ENCODE measurements around the gene STK11IP. TPM values are rescaled to one million over a fixed set of nuclear protein-coding genes. Genes with fewer than 3 reads are reported as not detected.

STK11IP gene
- total RNA-seq, 4 donors from 2014 or later: 33.9 to 77.0 (median 72.3) TPM

DNA sequence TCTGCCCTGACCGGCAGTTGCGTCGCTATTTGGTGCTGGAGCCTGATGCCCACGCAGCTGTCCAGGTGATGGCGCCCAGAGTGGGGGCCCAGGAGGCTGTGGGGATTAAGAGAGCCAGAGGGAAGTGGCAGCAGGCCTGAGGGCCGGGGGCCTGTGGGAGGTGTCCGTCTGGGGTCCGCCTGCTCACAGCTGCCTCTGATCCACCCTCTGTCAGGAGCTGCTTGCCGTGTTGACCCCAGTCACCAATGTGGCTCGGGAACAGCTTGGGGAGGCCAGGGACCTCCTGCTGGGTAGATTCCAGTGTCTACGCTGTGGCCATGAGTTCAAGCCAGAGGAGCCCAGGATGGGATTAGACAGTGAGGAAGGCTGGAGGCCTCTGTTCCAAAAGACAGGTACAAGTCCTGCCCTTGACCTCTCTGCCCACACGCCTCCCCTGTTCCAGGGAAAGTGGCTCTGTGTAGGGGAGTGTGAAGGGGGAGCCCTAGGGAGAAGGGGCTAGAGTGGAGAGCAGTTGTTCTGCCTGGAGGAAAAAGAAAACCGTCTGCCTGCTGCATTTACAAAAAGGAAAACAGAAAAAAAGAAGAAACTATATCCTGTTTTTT, 11.6 kb downstream of the STK11IP start:
- TF ChIP-seq, protein P1, sequence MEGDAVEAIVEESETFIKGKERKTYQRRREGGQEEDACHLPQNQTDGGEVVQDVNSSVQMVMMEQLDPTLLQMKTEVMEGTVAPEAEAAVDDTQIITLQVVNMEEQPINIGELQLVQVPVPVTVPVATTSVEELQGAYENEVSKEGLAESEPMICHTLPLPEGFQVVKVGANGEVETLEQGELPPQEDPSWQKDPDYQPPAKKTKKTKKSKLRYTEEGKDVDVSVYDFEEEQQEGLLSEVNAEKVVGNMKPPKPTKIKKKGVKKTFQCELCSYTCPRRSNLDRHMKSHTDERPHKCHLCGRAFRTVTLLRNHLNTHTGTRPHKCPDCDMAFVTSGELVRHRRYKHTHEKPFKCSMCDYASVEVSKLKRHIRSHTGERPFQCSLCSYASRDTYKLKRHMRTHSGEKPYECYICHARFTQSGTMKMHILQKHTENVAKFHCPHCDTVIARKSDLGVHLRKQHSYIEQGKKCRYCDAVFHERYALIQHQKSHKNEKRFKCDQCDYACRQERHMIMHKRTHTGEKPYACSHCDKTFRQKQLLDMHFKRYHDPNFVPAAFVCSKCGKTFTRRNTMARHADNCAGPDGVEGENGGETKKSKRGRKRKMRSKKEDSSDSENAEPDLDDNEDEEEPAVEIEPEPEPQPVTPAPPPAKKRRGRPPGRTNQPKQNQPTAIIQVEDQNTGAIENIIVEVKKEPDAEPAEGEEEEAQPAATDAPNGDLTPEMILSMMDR (IDR thresholded peaks at IDR 0.05): no peak
- Histone ChIP-seq H3K4me1 (peaks cover 0 to 44% (median under 1%) of the 10 kb centered on the region in 4 donors), H3K9me3 (no peaks in the 10 kb centered on the region), H3K36me3 (peaks cover 0 to 87% (median 8%) of the 10 kb centered on the region in 3 donors), H3K27me3 (no peaks in the 10 kb centered on the region), H3K27ac (peak overlapping the region in 3 of 4 donors; percentile 19 to 80 (median 67)), H3K4me3 (no peak overlapping the region)
- 71 to 74% methylated on average over 11 of the region's 13 CpGs for WGBS, 2 donors
- DNase-seq (ENCODE audit: low spot score in 2 of 2): no peak

DNA sequence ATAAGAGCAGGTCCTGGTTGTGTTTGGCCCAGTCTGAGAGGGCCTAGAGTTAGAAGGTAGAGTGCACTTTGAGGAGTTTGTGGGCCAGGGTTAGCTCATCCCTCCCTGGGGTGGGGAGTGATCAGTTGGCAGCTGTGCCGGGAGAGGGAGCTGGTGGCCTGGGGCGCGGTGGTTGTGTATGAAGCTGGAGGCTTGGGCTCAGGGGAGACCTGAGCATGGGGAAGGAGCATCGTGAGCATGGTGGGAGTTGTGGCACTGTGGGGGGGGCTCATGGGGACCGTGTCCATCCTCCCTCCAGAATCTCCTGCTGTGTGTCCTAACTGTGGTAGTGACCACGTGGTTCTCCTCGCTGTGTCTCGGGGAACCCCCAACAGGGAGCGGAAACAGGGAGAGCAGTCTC, 13.6 kb downstream of the STK11IP start:
- H3K27me3 ChIP-seq: no peaks in the 10 kb centered on the region
- TF ChIP-seq EP300 (IDR thresholded peaks at IDR 0.05): no peak
- TF ChIP-seq, protein P1 (IDR thresholded peaks at IDR 0.05): no peak
- TF ChIP-seq POLR2A (IDR thresholded peaks at IDR 0.05): no peak
- WGBS, 2 donors: 86 to 90% methylated on average over 9 of the region's 9 CpGs
- H3K27ac ChIP-seq: peak overlapping the region in 1 of 4 donors; percentile 47
- H3K4me3 ChIP-seq: no peak overlapping the region
- DNase-seq (ENCODE audit: low spot score in 2 of 2): no peak
- H3K4me1 ChIP-seq: peaks cover 0 to 27% (median 0%) of the 10 kb centered on the region in 4 donors
- H3K9me3 ChIP-seq: no peaks in the 10 kb centered on the region
- H3K36me3 ChIP-seq: peaks cover 0 to 97% (median 5%) of the 10 kb centered on the region in 3 donors

DNA sequence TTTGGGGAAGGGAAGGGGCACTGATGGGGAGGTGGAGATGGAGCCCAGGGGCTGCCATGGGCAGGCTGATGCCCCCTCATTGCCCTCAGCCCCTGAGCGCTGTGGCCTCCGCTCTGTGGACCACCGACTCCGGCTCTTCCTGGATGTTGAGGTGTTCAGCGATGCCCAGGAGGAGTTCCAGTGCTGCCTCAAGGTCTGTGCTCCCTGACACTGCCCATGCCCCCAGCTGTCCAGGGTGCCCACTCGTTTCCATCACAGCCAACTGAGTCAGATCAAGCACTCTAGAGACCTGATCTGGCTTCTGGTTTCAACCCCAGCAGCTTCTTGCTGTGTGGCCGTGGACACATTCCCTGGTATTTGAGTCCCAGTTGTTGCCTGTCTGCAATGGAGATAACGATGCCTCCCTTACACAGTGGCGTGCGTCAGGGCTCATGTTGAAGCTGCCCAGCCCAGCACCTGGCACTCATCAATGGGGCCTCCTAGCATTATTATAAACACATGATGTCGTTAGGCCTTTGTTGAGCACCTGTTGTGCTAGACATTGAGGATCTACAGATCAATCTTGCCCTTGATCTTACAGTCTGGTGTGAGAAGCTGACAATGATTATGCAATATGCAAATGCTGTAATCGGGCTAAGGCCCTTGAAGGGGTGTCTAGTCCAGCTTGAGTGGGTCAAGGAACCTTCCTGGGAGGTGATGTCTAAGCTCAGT, 14.4 kb downstream of the STK11IP start:
- Histone ChIP-seq H3K27ac (no peak overlapping the region), H3K4me3 (no peak overlapping the region), H3K27me3 (no peaks in the 10 kb centered on the region), H3K36me3 (peaks cover 0 to 95% (median 4%) of the 10 kb centered on the region in 3 donors), H3K4me1 (peaks cover 0 to 20% (median 0%) of the 10 kb centered on the region in 4 donors), H3K9me3 (no peaks in the 10 kb centered on the region)
- TF ChIP-seq, protein P1 (IDR thresholded peaks at IDR 0.05): no peak
- TF ChIP-seq POLR2A (IDR thresholded peaks at IDR 0.05) (no peak), EP300 (IDR thresholded peaks at IDR 0.05) (no peak)
- DNase-seq (ENCODE audit: low spot score in 2 of 2): no peak
- 67 to 78% methylated on average over 11 to 12 of the region's 12 CpGs for WGBS, 2 donors

DNA sequence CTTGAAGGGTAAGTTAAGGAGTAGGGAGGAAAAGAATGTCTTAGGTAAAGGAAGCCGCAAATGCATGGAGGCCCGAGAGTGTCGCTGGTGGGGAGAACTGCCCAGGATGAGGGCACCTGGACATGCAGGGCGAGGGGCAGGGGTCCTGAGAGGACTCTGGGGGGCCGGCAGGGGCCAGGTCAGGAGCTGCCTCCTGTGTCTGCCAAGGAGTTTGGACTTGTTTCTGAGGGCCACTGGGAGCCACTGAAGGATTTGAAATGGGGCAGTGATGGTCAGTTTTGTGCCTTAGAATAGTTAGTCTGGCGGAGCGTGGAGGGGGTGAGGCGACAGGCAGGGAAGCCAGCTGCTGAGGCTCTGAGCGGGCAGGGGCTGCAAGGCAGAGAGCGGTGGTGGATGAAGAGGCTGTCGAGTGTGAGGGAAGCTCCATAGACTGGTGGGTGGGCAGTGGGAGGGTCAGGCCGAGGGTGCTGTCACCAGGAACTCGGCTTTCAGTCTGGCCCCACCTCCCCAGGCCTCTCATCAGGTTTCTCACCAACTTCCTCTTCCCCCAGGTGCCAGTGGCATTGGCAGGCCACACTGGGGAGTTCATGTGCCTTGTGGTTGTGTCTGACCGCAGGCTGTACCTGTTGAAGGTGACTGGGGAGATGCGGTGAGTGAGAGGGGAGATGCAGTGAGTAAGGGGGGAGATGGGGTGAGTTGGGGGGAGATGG, 15.1 kb downstream of the STK11IP start:
- Histone ChIP-seq H3K4me3 (no peak overlapping the region), H3K27me3 (no peaks in the 10 kb centered on the region), H3K36me3 (peaks cover 0 to 88% (median 0%) of the 10 kb centered on the region in 3 donors), H3K4me1 (peaks cover 0 to 18% (median 0%) of the 10 kb centered on the region in 4 donors), H3K27ac (peak overlapping the region in 1 of 4 donors; percentile 13), H3K9me3 (no peaks in the 10 kb centered on the region)
- TF ChIP-seq EP300 (IDR thresholded peaks at IDR 0.05) (no peak), POLR2A (IDR thresholded peaks at IDR 0.05) (no peak)
- TF ChIP-seq, protein P1 (IDR thresholded peaks at IDR 0.05): no peak
- 79 to 80% methylated on average over 14 to 15 of the region's 15 CpGs for WGBS, 2 donors
- DNase-seq (ENCODE audit: low spot score in 2 of 2): no peak

Data from tibial nerve (tissue), 4 donors.